Erythroblast (primary cell): ENCODE measurements around the gene COL25A1.

Experiments
- GATA1 ChIP-seq: IDR thresholded peaks from 2 replicates; pipeline ENCODE4 v1.6.1; 2011; ENCODE audit warnings: low read depth, mild to moderate bottlenecking, control low read depth, low read length, moderate library complexity
- POLR2A ChIP-seq: IDR thresholded peaks from 2 replicates; pipeline ENCODE4 v1.6.1; 2011; ENCODE audit warnings: mild to moderate bottlenecking, low read length

- TF ChIP-seq POLR2A = no peak
- no peak for TF ChIP-seq GATA1
These were observed 471.8 kb downstream of the COL25A1 start for GRCh38 chr4:108830509-108831244.
